ENCODE measurements around the gene DHRS4. TPM values are rescaled to one million over a fixed set of nuclear protein-coding genes. Genes with fewer than 3 reads are reported as not detected.

Gene DHRS4
- total and polyA plus RNA-seq, 2 of the 13 experiments (the other 11 are each of a cell fraction or from before 2014, with no cell fraction given) = 23.9 to 45.1 TPM

DNA sequence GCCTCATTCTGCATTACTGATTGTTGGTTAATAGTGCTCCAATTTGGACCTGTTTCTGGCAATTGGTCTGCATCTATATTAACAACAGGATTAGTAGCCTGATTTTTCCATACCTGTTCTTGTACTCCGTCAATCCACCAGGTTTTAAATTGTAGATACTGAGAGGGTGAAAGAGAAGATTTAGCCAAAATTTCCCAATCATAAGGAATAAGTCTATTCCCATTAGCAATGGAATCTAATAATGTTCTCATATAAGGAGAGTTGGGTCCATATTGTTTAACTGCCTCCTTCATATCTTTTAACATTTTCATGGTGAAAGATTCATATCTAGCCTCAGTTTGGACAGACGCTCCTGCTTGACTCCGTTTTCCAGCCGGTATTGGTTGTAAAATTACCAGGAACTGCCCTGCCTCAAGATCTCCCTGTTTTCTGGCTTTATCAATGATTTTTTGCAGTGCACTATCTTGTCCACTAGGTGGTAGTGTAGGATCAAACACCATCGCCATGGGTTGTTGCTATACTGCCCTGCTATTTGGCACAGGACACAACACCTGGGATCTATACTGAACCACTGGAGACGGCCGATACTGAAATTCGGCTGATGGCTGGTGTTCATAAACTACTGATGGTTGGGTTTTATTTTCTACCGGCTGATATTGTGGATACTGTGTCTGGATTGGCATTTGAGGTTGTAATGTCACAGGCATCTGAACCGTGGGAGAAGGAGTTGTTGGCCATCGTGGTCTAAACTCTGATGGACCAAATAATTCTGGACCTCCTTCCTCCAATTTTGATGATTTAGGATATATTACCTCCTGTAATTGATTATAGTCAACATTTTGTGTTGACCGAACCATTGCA is 60.3 kb downstream of the DHRS4 start (continued):
- TF ChIP-seq PHB2 (IDR thresholded peaks at IDR 0.05; ENCODE audit: partially characterized antibody) = no peak
- TF ChIP-seq, protein P1, sequence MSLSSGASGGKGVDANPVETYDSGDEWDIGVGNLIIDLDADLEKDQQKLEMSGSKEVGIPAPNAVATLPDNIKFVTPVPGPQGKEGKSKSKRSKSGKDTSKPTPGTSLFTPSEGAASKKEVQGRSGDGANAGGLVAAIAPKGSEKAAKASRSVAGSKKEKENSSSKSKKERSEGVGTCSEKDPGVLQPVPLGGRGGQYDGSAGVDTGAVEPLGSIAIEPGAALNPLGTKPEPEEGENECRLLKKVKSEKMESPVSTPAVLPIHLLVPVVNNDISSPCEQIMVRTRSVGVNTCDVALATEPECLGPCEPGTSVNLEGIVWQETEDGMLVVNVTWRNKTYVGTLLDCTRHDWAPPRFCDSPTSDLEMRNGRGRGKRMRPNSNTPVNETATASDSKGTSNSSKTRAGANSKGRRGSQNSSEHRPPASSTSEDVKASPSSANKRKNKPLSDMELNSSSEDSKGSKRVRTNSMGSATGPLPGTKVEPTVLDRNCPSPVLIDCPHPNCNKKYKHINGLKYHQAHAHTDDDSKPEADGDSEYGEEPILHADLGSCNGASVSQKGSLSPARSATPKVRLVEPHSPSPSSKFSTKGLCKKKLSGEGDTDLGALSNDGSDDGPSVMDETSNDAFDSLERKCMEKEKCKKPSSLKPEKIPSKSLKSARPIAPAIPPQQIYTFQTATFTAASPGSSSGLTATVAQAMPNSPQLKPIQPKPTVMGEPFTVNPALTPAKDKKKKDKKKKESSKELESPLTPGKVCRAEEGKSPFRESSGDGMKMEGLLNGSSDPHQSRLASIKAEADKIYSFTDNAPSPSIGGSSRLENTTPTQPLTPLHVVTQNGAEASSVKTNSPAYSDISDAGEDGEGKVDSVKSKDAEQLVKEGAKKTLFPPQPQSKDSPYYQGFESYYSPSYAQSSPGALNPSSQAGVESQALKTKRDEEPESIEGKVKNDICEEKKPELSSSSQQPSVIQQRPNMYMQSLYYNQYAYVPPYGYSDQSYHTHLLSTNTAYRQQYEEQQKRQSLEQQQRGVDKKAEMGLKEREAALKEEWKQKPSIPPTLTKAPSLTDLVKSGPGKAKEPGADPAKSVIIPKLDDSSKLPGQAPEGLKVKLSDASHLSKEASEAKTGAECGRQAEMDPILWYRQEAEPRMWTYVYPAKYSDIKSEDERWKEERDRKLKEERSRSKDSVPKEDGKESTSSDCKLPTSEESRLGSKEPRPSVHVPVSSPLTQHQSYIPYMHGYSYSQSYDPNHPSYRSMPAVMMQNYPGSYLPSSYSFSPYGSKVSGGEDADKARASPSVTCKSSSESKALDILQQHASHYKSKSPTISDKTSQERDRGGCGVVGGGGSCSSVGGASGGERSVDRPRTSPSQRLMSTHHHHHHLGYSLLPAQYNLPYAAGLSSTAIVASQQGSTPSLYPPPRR (CRISPR knock-in tag; IDR thresholded peaks at IDR 0.05; ENCODE audit: borderline replicate concordance) = no peak
- no peak for TF ChIP-seq FOXM1 (CRISPR knock-in tag; IDR thresholded peaks at IDR 0.05)
- no peak; the same call in 1 of the 2 replicates for TF ChIP-seq TBP (CRISPR knock-in tag; IDR thresholded peaks at IDR 0.05)
- no peak for TF ChIP-seq CENPT (CRISPR knock-in tag; IDR thresholded peaks at IDR 0.05; ENCODE audit: low read depth)
- TF ChIP-seq HNF4A (CRISPR knock-in tag; IDR thresholded peaks at IDR 0.05) = 0 out of 2 replicates have a peak, but pooled peaks have one; percentile 36
- TF ChIP-seq, protein P2, sequence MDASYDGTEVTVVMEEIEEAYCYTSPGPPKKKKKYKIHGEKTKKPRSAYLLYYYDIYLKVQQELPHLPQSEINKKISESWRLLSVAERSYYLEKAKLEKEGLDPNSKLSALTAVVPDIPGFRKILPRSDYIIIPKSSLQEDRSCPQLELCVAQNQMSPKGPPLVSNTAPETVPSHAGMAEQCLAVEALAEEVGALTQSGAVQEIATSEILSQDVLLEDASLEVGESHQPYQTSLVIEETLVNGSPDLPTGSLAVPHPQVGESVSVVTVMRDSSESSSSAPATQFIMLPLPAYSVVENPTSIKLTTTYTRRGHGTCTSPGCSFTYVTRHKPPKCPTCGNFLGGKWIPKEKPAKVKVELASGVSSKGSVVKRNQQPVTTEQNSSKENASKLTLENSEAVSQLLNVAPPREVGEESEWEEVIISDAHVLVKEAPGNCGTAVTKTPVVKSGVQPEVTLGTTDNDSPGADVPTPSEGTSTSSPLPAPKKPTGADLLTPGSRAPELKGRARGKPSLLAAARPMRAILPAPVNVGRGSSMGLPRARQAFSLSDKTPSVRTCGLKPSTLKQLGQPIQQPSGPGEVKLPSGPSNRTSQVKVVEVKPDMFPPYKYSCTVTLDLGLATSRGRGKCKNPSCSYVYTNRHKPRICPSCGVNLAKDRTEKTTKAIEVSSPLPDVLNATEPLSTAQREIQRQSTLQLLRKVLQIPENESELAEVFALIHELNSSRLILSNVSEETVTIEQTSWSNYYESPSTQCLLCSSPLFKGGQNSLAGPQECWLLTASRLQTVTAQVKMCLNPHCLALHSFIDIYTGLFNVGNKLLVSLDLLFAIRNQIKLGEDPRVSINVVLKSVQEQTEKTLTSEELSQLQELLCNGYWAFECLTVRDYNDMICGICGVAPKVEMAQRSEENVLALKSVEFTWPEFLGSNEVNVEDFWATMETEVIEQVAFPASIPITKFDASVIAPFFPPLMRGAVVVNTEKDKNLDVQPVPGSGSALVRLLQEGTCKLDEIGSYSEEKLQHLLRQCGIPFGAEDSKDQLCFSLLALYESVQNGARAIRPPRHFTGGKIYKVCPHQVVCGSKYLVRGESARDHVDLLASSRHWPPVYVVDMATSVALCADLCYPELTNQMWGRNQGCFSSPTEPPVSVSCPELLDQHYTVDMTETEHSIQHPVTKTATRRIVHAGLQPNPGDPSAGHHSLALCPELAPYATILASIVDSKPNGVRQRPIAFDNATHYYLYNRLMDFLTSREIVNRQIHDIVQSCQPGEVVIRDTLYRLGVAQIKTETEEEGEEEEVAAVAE (CRISPR knock-in tag; IDR thresholded peaks at IDR 0.05; ENCODE audit: borderline replicate concordance) = peak; percentile 90; the same call in 1 of the 2 replicates
- TF ChIP-seq ZNF335 (CRISPR knock-in tag; IDR thresholded peaks at IDR 0.05) = 0 out of 2 replicates have a peak, but pooled peaks have one; percentile 64
- TF ChIP-seq ZNF121 (CRISPR knock-in tag; IDR thresholded peaks at IDR 0.05) = peak; percentile 97
- TF ChIP-seq, protein P3, sequence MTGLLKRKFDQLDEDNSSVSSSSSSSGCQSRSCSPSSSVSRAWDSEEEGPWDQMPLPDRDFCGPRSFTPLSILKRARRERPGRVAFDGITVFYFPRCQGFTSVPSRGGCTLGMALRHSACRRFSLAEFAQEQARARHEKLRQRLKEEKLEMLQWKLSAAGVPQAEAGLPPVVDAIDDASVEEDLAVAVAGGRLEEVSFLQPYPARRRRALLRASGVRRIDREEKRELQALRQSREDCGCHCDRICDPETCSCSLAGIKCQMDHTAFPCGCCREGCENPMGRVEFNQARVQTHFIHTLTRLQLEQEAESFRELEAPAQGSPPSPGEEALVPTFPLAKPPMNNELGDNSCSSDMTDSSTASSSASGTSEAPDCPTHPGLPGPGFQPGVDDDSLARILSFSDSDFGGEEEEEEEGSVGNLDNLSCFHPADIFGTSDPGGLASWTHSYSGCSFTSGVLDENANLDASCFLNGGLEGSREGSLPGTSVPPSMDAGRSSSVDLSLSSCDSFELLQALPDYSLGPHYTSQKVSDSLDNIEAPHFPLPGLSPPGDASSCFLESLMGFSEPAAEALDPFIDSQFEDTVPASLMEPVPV (CRISPR knock-in tag; IDR thresholded peaks at IDR 0.05) = no peak
- TF ChIP-seq, protein P4, sequence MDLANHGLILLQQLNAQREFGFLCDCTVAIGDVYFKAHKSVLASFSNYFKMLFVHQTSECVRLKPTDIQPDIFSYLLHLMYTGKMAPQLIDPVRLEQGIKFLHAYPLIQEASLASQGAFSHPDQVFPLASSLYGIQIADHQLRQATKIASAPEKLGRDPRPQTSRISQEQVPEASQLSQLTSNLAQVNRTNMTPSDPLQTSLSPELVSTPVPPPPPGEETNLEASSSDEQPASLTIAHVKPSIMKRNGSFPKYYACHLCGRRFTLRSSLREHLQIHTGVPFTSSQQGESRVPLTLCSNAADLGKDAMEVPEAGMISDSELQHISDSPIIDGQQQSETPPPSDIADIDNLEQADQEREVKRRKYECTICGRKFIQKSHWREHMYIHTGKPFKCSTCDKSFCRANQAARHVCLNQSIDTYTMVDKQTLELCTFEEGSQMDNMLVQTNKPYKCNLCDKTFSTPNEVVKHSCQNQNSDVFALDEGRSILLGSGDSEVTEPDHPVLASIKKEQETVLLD (CRISPR knock-in tag; IDR thresholded peaks at IDR 0.05; ENCODE audit: low read depth) = no peak
